GM18517 (cell line): ENCODE results near the gene MAGI1.
"Not testable (repeated sequence)": the region's sequence is repeated elsewhere in the genome, so short reads cannot be mapped to it uniquely, and the experiment has no call there.

Source experiments
- ATAC-seq: cut with Tn5 transposase; IDR thresholded peaks from one replicate; pipeline ENCODE4 v1.9.1; 2021; ENCODE audit warnings: mild to moderate bottlenecking, moderate library complexity; ENCODE audit not compliant: unreplicated experiment

MAGI1 gene

DNA sequence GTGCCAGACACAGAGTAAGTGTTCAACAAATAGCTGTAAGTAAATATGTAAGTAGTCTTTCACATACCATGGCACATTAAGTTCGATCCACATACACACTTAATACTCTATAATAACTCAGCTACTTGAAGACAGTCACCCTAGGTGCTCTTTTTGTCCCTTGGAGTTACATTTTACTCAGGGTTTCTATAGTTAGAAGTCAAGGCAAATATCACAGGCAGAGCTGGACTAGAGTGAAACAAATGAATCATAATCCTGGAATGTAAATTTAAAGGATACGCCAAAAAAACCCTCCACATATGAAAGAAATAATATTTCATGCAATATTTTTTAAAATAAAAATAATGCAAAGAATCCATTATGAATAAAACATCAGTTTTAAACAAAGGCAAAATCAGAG, 461.8 kb downstream of the MAGI1 start:
- no peak for ATAC-seq

DNA sequence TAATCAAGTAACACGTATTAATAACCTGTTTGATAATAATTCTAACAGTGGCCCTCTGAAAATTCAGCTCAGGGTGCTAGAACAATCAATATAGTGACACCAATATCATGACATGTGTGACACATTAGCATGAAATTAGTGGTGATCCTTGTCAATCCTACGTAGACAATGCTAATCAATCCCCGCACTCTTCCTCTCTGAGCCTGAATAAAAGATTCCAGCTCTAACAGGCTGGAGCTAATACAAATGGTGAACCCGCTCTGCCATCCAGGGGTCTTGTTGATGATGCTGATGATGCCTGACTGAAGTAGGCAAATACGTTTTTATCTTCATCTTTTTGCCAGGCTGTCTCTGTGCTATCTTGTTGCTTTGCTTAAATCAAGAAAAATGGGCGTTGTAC, 462.5 kb downstream of the MAGI1 start:
- ATAC-seq = no peak

DNA sequence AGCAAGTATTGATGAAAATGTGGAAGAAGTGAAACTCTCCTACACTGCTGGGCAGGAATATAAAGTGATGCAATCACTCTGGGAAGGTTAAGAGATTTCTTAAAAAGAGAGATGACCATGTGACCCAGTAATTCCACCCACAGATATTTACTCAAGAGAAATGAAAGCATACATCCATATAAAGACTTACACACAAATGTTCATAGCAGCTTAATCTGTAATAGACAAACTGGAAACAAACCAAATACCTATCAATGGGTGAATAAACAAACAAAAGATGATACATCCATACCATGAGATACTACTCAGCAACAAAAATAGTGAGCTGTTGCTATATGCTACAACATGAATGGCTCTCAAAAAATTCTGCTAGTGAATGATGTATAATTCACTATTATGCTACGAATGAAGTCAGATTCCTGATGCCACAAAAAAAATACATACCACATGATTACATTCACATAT, 463.3 kb downstream of the MAGI1 start:
- ATAC-seq = no peak

DNA sequence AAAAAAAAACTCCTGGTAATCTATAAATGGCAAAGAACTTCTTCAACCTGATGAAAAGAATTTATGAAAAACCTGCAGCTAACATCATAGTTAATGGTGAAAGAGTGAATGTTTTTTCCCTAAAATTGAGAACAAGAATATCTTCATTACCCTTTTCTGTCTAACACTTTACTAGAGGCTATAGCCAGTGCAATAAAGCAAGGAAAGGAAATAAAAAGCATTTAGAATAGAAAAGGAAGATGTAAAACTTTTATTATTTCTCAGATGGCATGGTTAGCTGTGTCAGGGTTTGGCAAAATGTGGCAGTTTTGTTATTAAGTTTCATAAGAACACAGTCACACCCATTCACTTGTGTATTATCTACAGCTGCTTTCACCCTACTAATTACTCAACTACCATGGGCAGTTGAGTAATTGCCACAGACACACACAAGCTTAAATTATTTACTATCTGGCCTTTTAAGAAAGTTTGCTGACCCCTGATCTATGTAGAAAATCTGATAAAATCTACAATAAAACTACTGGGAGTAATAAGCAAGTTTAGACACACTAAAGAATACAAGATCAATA, 465.1 kb downstream of the MAGI1 start:
- no peak for ATAC-seq

DNA sequence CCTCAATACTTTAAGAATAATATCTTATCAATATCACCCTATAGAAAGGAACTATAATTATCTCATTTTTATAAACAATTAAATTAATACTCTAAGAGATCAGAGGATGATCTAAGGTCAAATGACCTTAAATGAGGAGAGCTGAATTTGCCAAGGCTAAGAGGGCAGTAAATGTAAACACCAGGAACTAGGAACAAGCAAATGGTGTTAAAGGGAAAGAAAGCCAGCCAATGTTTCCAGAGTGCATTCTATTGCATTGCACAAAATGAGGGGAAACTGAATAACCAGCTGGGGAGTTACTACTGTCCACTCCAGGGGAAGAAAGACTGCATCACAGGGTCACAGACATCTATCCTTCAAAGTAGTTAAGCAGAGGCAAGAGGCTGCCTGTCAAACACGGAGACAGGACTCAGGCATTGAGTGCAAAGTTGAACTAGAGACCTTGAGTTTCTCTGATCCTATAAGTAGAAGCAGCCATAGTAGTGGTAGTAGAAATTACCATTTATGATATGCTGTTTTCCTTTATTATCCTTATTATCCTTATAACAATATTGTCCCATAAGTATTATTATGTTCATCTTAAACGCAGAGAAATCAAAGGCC, 466.4 kb downstream of the MAGI1 start:
- ATAC-seq = no peak

DNA sequence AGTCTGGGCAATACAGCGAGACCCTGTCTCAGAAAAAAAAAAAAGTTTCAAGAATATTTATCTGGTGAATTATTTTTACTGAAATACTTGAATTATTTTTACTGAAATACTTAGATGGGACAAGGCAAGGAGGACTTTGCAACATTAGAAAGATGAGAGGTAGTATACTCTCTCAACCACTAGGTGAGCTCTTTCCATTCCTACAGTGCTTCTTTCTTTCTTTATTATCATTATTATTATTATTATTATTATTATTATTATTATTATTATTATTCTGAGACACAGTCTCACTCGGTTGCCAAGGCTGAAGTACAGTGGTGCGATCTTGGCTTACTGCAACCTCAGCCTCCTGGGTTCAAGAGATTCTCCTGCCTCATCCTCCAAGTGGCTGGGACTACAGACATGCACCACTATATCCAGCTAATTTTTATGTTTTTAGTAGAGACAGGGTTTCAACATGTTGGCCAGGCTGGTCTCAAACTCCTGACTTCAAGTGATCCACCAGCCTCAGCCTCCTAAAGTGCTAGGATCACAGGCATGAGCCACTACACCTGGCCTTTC, 468.8 kb downstream of the MAGI1 start:
- ATAC-seq = no peak

DNA sequence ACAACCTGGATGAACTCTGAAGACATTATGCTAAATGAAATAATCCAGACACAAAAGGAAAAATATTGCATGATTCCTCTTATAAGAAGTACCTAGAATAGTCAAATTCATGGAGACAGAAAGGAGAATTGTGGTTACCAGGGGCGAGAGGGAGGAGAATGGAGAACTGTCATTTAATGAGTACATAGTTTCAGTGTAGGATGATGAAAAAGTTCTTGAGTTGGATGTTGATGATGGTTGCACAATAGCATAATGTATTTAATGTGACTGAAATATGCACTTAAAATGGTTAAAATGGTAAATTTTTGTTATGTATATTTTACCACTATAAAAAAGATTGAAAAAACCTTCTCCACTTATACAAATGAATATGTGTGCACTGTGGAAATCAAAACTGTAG, 469.6 kb downstream of the MAGI1 start:
- ATAC-seq = no peak

DNA sequence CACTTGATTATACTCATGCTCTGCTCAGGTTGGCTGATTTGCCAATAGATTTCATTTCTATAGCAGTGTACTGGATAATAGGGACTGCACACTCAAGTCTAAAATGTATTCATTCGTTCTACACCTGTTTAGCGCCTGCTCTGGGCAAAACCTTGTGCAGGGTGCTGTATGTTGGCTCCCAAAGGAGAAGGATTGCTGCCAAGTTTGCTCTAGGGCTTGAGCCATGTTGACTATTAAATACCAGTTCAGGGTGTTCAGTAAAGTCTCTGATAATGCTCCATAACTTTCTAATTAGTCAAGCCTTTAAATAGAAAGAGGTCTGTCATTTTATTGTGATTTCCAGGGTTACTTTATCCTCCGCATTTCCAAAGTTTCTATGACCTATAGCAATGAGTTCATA, 470.2 kb downstream of the MAGI1 start:
- no peak for ATAC-seq

DNA sequence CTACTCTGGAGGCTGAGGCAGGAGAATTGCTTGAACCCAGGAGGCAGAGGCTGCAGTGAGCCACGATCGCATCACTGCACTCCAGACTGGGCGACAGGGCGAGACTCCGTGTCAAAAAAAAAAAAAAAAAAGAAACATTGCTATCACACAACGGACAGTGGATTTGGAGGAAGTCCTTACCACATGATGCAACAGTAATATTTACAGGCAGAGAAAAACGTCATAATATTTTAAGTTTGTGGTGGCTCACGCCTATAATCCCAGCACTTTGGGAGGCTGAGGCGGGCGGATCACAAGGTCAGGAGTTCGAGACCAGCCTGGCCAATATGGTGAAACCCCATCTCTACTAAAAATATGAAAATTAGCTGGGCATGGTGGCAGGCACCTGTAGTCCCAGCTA, 473.0 kb downstream of the MAGI1 start:
- ATAC-seq = not testable (repeated sequence)

DNA sequence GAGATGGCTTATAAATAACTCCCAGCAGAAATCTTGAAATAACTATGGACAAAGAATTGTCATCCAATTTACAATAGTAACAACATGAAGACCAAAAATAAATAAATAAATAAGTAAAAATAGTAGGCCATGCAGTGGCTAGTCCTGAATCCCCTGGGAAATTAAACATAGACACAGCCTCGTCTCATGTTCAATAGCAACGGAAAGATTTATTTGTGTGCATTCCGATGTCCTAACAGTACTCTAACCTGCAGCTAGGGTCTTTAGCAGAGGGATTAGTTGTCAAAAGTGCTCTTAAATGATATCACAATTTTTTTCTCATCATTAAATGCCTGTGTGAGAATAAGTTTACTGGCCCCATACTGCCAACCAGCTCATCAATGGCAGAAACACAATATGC, 474.2 kb downstream of the MAGI1 start:
- no peak for ATAC-seq

DNA sequence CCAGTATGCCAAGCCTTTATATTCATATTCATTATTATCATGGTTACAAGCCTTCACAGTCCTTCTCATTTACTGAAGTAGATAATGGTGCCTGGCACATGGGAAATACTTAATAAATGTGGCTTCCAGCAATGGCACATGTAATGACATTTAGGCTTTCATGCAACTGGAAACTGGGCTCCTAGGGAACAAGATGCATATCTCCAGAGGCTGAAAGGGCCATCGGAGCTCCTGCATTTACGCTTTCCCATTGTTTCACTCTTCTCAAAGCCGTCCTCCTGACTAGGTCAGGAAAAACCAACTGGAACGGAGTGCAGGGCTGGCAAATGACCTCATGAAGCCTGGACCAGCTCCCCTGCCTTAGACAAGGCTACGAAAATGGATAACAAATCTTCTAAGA, 474.9 kb downstream of the MAGI1 start:
- ATAC-seq = no peak

DNA sequence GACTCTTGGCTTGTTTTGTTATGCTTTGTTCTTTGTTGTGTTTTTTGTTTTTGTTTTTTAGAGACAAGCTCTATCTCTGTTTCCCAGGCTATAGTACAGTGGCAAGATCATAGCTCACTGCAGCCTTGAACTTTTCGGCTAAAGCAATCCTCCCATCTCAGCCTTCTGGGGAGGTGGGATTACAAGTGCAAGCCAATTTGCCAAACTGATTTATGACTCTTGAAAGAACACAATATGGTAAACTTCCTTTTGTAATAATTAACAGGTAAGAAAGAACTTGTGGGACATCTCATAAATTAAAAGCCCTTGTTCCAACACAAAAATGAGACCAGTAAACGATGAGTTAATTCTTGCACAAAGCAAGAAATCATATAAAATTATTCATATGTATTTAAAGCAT, 476.3 kb downstream of the MAGI1 start:
- ATAC-seq = no peak

DNA sequence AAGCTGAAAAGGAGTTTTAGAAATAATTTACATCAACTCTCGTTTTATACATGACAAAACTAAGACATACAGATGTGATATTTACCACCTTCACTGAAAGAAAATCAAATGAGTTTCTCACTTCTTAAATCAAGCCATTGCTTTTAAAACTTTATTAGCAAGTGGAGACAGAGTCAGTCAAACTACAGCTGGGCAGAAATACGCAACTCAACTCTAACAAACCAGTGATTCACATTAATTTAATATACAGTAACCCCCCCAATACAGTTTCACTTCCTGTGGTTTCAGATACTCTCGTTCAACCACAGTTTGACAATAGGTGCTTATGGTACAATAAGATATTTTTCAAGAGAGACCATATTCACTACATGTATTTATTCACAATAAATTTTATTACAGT, 477.1 kb downstream of the MAGI1 start:
- no peak for ATAC-seq

DNA sequence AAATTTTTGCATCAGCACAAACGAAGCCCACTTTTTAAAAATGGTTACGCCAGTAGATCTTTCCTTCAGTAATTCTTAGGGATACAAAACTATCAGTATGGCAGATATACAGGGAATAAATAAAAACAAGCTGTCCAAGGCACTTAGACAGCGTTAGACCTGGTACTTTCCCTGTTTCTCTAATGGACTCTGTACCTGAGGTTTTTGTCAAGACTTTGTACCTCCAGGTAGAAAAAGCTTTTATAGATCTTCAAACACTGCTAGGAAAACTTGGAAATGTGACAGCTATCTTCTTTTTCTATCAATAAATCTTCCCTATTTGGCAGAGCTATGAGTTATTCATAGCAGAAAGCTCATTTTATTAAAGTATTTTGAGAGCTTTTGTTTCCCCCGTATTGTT, 477.8 kb downstream of the MAGI1 start:
- no peak for ATAC-seq

DNA sequence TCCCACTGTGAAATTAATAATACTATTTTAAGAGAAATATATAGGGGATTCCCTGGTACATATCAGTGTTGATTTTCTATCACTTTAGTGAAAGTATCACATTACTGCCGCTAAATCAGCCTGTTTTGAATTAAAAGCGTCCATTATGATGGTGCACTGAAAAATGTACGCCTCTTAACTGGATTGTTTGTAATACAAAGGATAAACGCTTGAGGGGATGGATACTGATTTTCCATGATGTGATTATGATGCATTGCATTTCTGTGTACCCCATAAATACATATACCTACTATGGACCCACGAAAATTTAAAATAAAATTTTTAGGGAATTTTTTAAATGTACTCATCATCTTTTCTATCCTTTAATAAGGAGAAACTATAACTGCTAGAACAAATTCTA, 478.6 kb downstream of the MAGI1 start:
- ATAC-seq = no peak

DNA sequence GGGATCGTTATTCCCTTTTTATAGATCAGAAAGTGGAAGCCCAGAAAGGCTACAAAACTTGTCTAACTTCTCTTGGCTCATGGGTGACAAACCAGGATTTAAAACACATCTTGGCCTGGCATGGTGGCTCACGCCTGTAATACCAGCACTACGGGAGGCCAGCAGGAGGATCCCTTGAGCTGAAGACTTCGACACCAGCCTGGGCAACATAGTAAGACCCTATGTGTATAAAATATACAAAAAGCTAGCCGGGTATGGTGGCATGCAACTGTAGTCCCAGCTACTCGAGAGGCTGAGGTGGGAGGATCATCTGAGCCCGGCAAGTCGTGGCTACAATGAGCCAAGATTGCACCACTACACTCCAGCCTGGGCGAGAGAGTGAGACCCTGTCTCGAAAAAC, 479.1 kb downstream of the MAGI1 start:
- no peak for ATAC-seq

DNA sequence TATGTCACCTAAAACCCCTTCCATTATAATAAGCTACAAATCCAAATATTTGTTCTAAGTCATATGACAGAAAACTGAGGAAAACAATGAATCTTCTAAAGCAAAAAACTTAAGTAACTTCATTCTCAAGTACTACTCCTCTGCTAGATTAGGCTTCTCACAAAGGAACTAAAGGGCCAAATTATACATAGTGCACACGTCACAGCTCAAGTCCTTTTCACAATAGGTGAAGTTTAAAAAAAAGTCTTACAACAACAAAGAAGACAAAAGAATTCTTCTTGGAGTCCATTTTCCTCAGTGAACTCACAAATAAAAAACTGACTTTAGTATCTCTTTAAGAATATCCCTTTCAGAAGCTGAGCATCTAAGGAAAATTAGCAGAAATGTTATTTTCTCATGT, 479.9 kb downstream of the MAGI1 start:
- no peak for ATAC-seq

DNA sequence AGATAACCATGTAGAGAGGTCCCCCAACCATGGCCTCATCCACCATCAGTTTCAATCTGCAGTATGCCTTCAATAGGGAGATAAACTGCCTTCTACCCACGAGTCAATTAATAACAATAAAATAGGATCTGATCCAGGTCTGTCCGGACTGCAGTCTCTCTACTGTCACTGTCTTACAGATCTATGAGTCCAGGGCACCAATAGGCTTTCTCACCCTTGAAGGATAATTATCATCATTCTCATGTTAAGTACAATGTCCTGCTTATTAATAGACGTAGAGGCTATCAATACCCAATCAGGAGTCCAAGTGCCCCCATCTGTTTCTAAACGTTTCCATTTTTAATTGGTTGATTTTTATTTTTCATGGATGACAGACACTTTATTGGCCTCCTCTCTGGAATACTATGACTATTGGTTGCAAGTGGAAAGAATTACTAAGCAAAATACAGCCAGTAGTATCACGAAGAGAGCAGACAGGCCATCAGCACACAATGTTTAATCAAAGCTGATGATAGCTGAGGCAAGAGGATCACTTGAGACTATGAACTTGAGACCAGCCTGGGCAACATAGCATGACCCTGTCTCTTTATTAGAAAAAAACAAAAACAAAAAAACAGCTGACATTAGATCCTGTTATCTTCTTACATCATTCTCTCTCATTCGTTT, 480.7 kb downstream of the MAGI1 start:
- ATAC-seq = no peak

DNA sequence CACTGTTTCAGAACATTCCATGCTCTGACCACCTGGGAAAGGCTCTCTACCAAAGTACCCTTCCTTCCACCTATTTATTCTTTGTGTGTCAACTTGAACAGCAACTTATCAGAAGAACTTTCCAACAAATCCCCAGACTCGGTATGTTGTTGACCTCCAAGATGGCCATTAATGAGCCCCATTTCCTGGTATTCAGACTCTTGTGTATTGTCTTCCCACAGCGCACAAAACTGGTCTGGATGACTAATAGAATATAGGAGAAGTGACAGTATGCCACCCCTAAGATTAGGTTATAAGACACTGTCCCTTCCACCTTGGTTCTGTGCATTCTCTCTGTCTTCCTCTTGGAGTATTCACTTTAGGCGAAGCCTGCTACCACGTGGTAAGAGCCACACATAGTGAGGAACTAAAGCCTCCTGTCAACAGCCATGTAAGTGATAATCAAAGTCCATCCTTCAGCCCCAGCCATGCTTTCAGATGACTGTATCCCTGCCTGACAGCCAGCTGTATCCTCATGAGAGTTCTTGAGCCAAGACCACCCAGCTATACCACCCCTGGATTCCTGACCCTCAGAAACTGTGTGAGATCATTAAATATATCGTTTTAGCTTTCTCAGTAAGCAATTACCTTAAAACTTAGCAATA, 481.7 kb downstream of the MAGI1 start:
- ATAC-seq = no peak

DNA sequence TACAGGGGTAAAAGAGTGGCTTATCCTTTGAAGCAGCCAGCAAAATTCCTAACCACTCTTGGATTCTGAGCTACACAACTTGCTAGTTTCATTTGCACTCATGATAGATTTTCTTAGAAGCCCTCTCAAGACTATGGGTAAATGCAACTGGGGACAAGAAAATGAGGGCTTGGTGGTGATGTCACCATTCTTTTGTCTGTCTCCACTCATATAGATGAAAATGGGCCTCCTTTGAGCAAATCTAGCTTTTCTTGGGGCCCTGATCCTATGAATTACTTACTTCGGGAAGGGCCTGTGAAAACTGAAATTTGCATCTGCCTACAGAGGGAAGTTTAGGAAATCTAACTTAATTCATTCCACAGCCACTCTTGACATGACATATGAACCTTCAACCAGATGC, 486.3 kb downstream of the MAGI1 start:
- ATAC-seq = no peak

DNA sequence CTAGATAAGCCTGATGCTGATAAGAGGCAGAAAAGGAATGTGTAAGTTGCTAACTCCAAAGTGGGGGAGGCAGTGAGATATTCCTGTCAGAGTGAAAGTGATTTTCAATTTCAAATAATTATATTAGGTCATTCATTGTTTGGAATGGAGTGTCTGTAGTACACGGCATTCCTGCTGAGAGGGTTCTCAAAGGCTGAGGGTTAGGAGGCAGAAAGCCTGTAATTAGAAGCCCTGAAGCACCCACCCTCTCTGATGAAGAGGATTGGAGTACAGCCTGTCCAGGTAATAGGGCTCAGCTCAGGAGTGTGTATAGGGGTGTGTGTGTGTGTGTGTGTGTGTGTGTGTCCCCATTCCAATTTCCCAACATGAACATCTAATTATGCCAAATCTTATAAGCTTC, 486.8 kb downstream of the MAGI1 start:
- no peak for ATAC-seq

DNA sequence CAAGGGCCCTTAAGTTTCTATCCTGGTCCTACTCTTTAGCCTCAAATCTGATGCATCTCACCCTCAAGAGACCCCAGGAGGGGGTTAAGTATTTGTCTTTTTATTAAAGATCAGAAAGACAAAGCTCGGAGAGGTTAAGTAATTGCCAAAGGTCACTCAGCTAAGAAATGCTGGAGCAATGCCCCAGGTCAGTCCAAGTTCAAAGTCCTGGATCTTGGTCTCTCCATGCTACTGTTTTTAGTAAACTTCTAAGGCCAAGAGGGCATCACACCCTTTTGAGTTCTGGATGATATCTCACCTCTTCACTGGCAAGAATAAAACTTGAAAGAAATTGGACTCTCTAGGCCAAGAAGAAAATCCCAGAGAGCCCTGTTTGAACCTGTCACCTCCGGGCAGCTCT, 488.6 kb downstream of the MAGI1 start:
- no peak for ATAC-seq
